ENCODE results near the gene RGL1.
A peak's percentile ranks its signal among the peaks of the same experiment; 100 is the strongest.

The RGL1 gene

DNA sequence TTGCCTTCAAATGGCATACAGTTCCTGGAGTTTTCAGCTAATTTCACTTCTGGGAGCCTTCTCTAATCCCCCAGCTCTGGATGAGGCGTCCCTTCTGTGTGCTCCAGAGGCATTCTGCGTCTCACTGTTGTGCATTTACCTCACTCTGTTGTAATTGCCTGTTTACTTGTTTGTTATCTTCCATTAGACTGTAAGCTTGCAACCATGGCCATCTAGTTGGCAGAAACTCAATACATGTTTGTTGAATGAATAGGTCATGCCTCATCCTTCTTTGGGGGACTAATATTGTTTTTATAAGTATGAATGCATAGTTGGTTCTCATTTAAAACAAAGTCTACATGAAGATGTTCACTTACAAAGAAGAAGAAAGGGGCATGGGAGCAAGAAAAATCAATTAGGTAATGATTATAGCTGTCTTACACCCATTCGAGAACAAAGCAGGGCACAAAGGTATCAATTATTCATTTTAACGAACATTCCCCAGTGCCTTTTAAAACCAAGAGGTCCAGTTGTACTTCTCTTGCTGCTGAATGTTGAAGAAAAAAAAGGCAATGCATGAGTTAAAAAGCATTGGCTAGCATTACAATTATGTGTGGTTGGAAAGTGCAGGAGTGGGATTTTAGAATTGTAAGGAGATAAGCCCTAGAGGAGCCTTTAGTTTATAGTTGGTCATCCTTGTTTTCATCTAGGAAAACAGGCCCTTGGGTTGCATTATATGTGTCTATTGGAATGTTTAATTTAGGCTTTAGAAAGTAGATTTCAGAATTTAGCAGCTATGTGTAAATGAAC lies 6.0 kb downstream of the RGL1 start:
- no peak overlapping the region for H3K4me3 ChIP-seq (ENCODE audit: low read depth, low read length)
- DNase-seq (ENCODE audit: low read depth), result no peak
- TF ChIP-seq CTCF (conservative IDR thresholded peaks at IDR 0.05; ENCODE audit: low read depth, low read length), result no peak

GRCh38 chr1:183812128-183812527 lies 7.2 kb downstream of the RGL1 start:
- no peak for DNase-seq (ENCODE audit: low read depth)
- TF ChIP-seq CTCF (conservative IDR thresholded peaks at IDR 0.05; ENCODE audit: low read depth, low read length), result no peak
- H3K4me3 ChIP-seq (ENCODE audit: low read depth, low read length), result no peak overlapping the region

DNA sequence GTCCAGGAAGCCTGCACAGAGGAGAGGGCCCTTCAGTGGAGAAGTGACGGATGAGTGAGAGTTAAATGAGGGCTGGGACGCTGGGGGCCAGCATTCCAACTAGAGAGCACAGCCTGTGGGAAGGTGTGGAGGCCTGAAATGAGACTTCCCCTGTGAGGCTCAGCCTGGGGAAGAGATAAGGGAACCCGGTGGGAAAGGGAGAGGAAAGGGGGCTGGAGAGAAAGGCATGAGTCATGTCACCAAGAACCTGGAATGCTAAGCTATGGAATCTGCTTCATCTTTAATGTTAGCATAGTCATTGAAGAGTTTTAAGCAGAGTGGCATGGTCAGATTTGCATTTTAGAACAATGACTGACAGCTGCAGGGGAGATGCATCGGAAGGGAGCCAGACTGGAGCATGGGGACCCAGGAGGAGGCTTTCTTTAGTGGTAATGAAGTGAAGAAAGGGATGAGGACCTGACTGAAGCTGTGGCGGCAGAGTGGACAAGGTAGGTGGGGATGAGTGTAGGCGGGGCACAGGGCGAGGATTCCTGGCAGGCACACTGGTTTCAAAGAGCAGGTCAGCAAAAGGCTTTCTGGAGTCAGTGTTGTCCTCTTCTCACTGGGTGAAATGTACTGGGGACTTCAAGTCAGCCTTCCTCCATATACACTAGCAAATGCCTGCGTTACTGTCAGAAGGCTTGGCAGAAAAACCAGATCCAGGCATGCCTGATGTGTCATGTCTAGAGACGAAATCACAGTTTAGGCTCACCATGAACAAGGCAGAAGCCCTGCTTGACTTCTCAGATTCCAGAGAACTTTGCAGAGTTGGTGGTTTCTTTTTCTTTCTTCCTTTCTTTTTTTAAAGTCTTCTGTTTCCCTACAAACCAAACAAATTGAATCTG lies 8.0 kb downstream of the RGL1 start:
- no peak overlapping the region for H3K4me3 ChIP-seq (ENCODE audit: low read depth, low read length)

DNA sequence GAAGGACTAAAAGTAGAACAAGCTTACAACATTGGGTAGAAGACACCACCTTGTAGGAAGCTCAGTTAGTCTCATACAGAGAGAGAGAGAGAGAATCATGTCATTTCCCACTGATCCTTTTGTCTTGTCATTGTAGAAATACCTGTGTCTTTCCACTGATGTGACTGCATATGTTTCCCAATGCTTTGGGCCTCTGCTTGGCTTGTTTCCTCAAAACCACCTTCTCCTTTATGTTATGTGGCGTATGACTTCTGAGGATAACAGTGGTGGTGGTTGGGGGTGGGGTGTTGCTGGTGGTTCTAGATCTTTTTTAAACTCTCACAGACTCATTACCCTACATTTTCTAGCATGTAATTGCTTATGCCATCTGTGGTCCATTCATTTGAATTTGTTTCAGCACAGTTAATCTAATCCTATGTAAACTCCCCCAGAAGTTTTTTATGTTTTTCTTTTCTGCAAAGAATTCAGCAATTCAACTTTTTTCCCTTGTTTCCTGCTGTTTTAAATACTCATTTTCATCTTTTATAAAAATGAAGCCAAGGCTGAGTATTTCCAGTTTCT lies 9.3 kb downstream of the RGL1 start:
- no peak for DNase-seq (ENCODE audit: low read depth)
- no peak overlapping the region for H3K4me3 ChIP-seq (ENCODE audit: low read depth, low read length)
- no peak for TF ChIP-seq CTCF (conservative IDR thresholded peaks at IDR 0.05; ENCODE audit: low read depth, low read length)

More for the DNA sequence above, 8.0 kb downstream of the RGL1 start:
- DNase-seq (ENCODE audit: low read depth), result peak; percentile 78
- no peak for TF ChIP-seq CTCF (conservative IDR thresholded peaks at IDR 0.05; ENCODE audit: low read depth, low read length)

GRCh38 chr1:183816110-183816509 lies 11.2 kb downstream of the RGL1 start:
- H3K4me3 ChIP-seq (ENCODE audit: low read depth, low read length), result no peak overlapping the region
- DNase-seq (ENCODE audit: low read depth), result no peak

More at GRCh38 chr1:183816110-183816509, 11.2 kb downstream of the RGL1 start:
- no peak for TF ChIP-seq CTCF (conservative IDR thresholded peaks at IDR 0.05; ENCODE audit: low read depth, low read length)
